ENCODE results near the gene MYRIP. TPM values are rescaled to one million over a fixed set of nuclear protein-coding genes. Genes with fewer than 3 reads are reported as not detected.

Gene MYRIP
- total RNA-seq, 1 donor: under 0.01 TPM

- no peak overlapping the region for H3K27ac ChIP-seq (ENCODE audit: low read depth, low read length)
These were observed 339.4 kb downstream of the MYRIP start for GRCh38 chr3:40148827-40149226.

GRCh38 chr3:40152482-40153133 lies 343.2 kb downstream of the MYRIP start:
- H3K9me3 ChIP-seq (ENCODE audit: low read depth, low read length): no peaks in the 10 kb centered on the region
- no peak overlapping the region for H3K4me3 ChIP-seq (ENCODE audit: insufficient read depth, low read length)
- H3K4me2 ChIP-seq (ENCODE audit: insufficient read depth, low read length): no peak overlapping the region
- no peak for TF ChIP-seq CTCF (IDR thresholded peaks at IDR 0.05; ENCODE audit: extremely low read depth, low read depth, low read length)
- no peaks in the 10 kb centered on the region for H3K79me2 ChIP-seq (ENCODE audit: insufficient read depth, low read length)
- H3K4me1 ChIP-seq (ENCODE audit: insufficient read depth, low read length): no peaks in the 10 kb centered on the region
- no peaks in the 10 kb centered on the region for H3K27me3 ChIP-seq (ENCODE audit: insufficient read depth, low read length)
- no peaks in the 10 kb centered on the region for H3K36me3 ChIP-seq (ENCODE audit: insufficient read depth, low read length)
- DNase-seq (ENCODE audit: insufficient read length, low spot score, missing footprints): no peak
- H3K27ac ChIP-seq (ENCODE audit: low read depth, low read length): no peak overlapping the region
- no peak overlapping the region for H2AFZ ChIP-seq (ENCODE audit: low read length)
- H4K20me1 ChIP-seq (ENCODE audit: insufficient read depth, low read length): no peaks in the 10 kb centered on the region

More at GRCh38 chr3:40148827-40149226, 339.4 kb downstream of the MYRIP start:
- no peak overlapping the region for H3K4me3 ChIP-seq (ENCODE audit: insufficient read depth, low read length)
- H3K79me2 ChIP-seq (ENCODE audit: insufficient read depth, low read length): no peaks in the 10 kb centered on the region
- H2AFZ ChIP-seq (ENCODE audit: low read length): no peak overlapping the region
- DNase-seq (ENCODE audit: insufficient read length, low spot score, missing footprints): no peak
- TF ChIP-seq CTCF (IDR thresholded peaks at IDR 0.05; ENCODE audit: extremely low read depth, low read depth, low read length): no peak
- H3K36me3 ChIP-seq (ENCODE audit: insufficient read depth, low read length): no peaks in the 10 kb centered on the region
- no peaks in the 10 kb centered on the region for H3K4me1 ChIP-seq (ENCODE audit: insufficient read depth, low read length)
- no peaks in the 10 kb centered on the region for H4K20me1 ChIP-seq (ENCODE audit: insufficient read depth, low read length)
- no peaks in the 10 kb centered on the region for H3K9me3 ChIP-seq (ENCODE audit: low read depth, low read length)
- H3K4me2 ChIP-seq (ENCODE audit: insufficient read depth, low read length): no peak overlapping the region
- no peaks in the 10 kb centered on the region for H3K27me3 ChIP-seq (ENCODE audit: insufficient read depth, low read length)

GRCh38 chr3:40160933-40161332 lies 351.5 kb downstream of the MYRIP start:
- Histone ChIP-seq H3K4me1 (ENCODE audit: insufficient read depth, low read length) (no peaks in the 10 kb centered on the region), H3K27me3 (ENCODE audit: insufficient read depth, low read length) (no peaks in the 10 kb centered on the region), H3K4me3 (ENCODE audit: insufficient read depth, low read length) (no peak overlapping the region), H3K4me2 (ENCODE audit: insufficient read depth, low read length) (no peak overlapping the region), H4K20me1 (ENCODE audit: insufficient read depth, low read length) (no peaks in the 10 kb centered on the region), H3K9me3 (ENCODE audit: low read depth, low read length) (no peaks in the 10 kb centered on the region), H3K79me2 (ENCODE audit: insufficient read depth, low read length) (no peaks in the 10 kb centered on the region), H2AFZ (ENCODE audit: low read length) (no peak overlapping the region), H3K27ac (ENCODE audit: low read depth, low read length) (no peak overlapping the region), H3K36me3 (ENCODE audit: insufficient read depth, low read length) (no peaks in the 10 kb centered on the region)
- TF ChIP-seq CTCF (IDR thresholded peaks at IDR 0.05; ENCODE audit: extremely low read depth, low read depth, low read length): no peak
- DNase-seq (ENCODE audit: insufficient read length, low spot score, missing footprints): no peak

GRCh38 chr3:40162616-40163015 lies 353.2 kb downstream of the MYRIP start:
- no peaks in the 10 kb centered on the region for H3K9me3 ChIP-seq (ENCODE audit: low read depth, low read length)
- H3K27ac ChIP-seq (ENCODE audit: low read depth, low read length): no peak overlapping the region
- no peak overlapping the region for H3K4me2 ChIP-seq (ENCODE audit: insufficient read depth, low read length)
- no peaks in the 10 kb centered on the region for H4K20me1 ChIP-seq (ENCODE audit: insufficient read depth, low read length)
- no peaks in the 10 kb centered on the region for H3K27me3 ChIP-seq (ENCODE audit: insufficient read depth, low read length)
- H3K4me3 ChIP-seq (ENCODE audit: insufficient read depth, low read length): no peak overlapping the region
- no peaks in the 10 kb centered on the region for H3K79me2 ChIP-seq (ENCODE audit: insufficient read depth, low read length)
- no peaks in the 10 kb centered on the region for H3K36me3 ChIP-seq (ENCODE audit: insufficient read depth, low read length)
- H2AFZ ChIP-seq (ENCODE audit: low read length): no peak overlapping the region
- no peak for TF ChIP-seq CTCF (IDR thresholded peaks at IDR 0.05; ENCODE audit: extremely low read depth, low read depth, low read length)
- no peaks in the 10 kb centered on the region for H3K4me1 ChIP-seq (ENCODE audit: insufficient read depth, low read length)
- no peak for DNase-seq (ENCODE audit: insufficient read length, low spot score, missing footprints)

Data from osteoblast (primary cell).